WTC11 (cell line): Measurements from ENCODE around the gene TERF2IP. TPM values are rescaled to one million over a fixed set of nuclear protein-coding genes. Genes with fewer than 3 reads are reported as not detected.

ENCODE experiments used
- total RNA-seq: library from RNA; stranded (reverse); gene quantifications from 3 replicates; pipeline ENCODE4 v1.2.3, GENCODE V29; 2021

TERF2IP gene
- total RNA-seq, 1 experiment from 2014 or later = 14.7 TPM

Other genes starting within 250 kb of the TERF2IP start
- 79.2 to 102 TPM (median 98.0 TPM) in 3 replicates for gene CFDP1, start 214.3 kb upstream of the TERF2IP start, total RNA-seq
- 45.6 to 53.4 TPM (median 52.0 TPM) in 3 replicates for gene TMEM170A, start 183.1 kb upstream of the TERF2IP start, total RNA-seq
- 20.2 to 23.2 TPM (median 23.1 TPM) in 3 replicates for gene CHST6, start 152.3 kb upstream of the TERF2IP start, total RNA-seq
- gene CHST5, start 111.7 kb upstream of the TERF2IP start, total RNA-seq = 0.71 to 0.89 TPM in 2 of 3 replicates, not detected in the other
- 9.2 to 12.0 TPM (median 10.7 TPM) in 3 replicates for gene TMEM231, start 91.5 kb upstream of the TERF2IP start, total RNA-seq
- gene GABARAPL2, start 81.4 kb upstream of the TERF2IP start, total RNA-seq = 60.8 to 63.7 TPM (median 62.7 TPM) in 3 replicates
- 45.3 to 48.1 TPM (median 46.0 TPM) in 3 replicates for gene ADAT1, start 24.5 kb upstream of the TERF2IP start, total RNA-seq
- 163 to 199 TPM (median 169 TPM) in 3 replicates for gene KARS1, start 108 bp upstream of the TERF2IP start, total RNA-seq
- not detected in 3 replicates for gene CPHXL2, start 29.2 kb downstream of the TERF2IP start, total RNA-seq
- gene DUXB, start 53.7 kb downstream of the TERF2IP start, total RNA-seq = not detected in 3 replicates
- gene CPHXL, start 78.7 kb downstream of the TERF2IP start, total RNA-seq = not detected in 3 replicates